ENCODE results near the gene LOC101059915.

The LOC101059915 gene

DNA sequence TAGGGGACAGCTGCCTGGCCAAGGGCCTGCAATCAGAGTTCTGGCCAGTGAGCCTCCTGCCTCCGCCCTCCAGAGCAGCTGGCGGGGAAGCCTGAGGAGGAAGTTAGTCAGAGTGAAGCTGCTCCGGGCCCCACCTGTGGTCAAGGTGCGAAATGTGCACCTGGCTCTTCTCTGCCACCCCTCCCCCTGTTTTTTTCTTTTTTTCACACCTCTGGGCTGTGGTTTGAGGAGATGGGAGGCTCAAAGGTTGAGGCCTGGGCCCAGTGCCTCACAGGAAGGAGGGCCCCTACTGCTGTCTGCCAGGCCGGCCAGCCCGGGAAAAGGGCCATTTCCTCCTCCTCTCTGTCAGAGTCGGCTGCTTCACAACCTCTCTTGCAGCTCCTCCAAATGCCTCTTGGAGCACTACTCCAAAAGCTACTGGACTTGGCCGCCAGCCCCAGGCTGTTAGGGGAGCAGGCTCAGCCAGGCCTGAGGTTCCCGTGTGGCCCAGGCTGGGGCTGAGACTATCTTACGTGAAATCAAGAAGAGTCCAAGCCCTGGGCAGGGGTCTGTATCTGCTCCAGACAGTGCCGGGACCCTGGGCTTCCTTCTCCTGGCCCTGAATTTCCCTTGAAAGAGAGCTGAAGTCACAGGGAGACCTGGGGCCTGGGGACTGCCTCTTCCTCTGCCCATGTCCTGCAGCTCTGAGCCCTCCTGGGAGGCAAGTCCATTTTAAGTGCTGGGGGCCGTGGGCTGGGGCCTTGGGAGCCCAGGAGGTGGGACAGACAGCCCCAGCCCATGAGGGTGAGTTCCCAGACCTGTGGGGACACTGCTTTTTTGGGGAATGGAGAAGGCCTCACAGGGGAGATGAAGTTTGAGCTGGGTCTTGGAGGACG, 44.5 kb upstream of the LOC101059915 start:
- H3K9ac ChIP-seq, result no peak overlapping the region
- H3K27me3 ChIP-seq (ENCODE audit: control insufficient read depth, insufficient read depth, low read length), result no peaks in the 10 kb centered on the region
- peak overlapping the region; percentile 57 for H2AFZ ChIP-seq
- H3K36me3 ChIP-seq (ENCODE audit: control insufficient read depth, insufficient read depth, low read length), result no peaks in the 10 kb centered on the region
- H3K79me2 ChIP-seq, result no peaks in the 10 kb centered on the region
- H3K4me1 ChIP-seq, result no peaks in the 10 kb centered on the region
- no peak overlapping the region for H3K4me2 ChIP-seq (ENCODE audit: low read length)
- TF ChIP-seq, protein P1, sequence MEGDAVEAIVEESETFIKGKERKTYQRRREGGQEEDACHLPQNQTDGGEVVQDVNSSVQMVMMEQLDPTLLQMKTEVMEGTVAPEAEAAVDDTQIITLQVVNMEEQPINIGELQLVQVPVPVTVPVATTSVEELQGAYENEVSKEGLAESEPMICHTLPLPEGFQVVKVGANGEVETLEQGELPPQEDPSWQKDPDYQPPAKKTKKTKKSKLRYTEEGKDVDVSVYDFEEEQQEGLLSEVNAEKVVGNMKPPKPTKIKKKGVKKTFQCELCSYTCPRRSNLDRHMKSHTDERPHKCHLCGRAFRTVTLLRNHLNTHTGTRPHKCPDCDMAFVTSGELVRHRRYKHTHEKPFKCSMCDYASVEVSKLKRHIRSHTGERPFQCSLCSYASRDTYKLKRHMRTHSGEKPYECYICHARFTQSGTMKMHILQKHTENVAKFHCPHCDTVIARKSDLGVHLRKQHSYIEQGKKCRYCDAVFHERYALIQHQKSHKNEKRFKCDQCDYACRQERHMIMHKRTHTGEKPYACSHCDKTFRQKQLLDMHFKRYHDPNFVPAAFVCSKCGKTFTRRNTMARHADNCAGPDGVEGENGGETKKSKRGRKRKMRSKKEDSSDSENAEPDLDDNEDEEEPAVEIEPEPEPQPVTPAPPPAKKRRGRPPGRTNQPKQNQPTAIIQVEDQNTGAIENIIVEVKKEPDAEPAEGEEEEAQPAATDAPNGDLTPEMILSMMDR (IDR thresholded peaks at IDR 0.05), result no peak
- peak overlapping the region; percentile 16 for H3K27ac ChIP-seq
- H3K4me3 ChIP-seq (ENCODE audit: low read depth, low read length), result no peak overlapping the region
- no peaks in the 10 kb centered on the region for H3K9me3 ChIP-seq (ENCODE audit: control insufficient read depth, low read length)

DNA sequence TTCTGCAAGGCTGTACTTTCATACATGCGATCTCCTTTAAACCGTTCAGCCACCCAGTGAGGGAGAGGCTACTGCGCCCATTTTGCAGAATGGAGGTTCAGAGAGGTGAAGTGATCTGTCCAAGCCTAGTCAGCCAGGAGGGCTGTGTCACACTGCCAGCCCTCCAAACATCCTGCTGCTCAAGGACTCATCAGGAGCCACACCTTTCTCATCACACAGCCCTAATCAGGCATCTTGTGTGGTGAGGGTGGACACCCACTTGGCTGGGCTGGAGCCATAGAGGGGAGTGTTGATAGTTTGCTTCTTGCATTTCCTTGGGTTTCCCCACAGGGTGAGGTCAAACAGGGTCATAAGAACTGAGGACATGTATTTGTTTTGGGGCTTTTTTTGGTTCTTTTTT, 43.6 kb upstream of the LOC101059915 start:
- Histone ChIP-seq H3K4me1 (no peaks in the 10 kb centered on the region), H3K27ac (no peak overlapping the region), H3K79me2 (no peaks in the 10 kb centered on the region), H2AFZ (no peak overlapping the region), H3K9me3 (ENCODE audit: control insufficient read depth, low read length) (no peaks in the 10 kb centered on the region), H3K9ac (no peak overlapping the region), H3K27me3 (ENCODE audit: control insufficient read depth, insufficient read depth, low read length) (no peaks in the 10 kb centered on the region), H3K4me2 (ENCODE audit: low read length) (no peak overlapping the region), H3K4me3 (ENCODE audit: low read depth, low read length) (no peak overlapping the region), H3K36me3 (ENCODE audit: control insufficient read depth, insufficient read depth, low read length) (no peaks in the 10 kb centered on the region)
- TF ChIP-seq, protein P1 (IDR thresholded peaks at IDR 0.05), result no peak

DNA sequence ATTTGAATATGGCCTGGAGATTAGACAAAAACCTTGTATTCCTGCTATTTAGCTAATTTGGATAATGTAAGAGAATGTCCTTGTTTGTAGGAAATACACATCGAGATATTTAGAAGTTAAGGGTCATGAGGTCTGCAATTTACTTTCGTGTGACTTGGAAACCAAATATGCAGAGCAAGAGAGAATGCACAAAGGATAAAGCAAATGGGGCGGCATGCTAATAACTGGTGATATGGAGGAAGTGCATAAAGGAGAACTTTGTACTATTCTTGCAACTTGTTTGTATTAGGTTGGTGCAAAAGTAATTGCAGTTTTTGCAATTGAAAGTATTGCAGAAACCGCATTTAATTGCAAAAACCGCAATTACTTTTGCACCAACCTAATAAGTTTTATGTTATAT, 41.9 kb upstream of the LOC101059915 start:
- TF ChIP-seq, protein P1 (IDR thresholded peaks at IDR 0.05), result no peak
- Histone ChIP-seq H3K27ac (no peak overlapping the region), H3K36me3 (ENCODE audit: control insufficient read depth, insufficient read depth, low read length) (no peaks in the 10 kb centered on the region), H3K4me2 (ENCODE audit: low read length) (no peak overlapping the region), H3K9me3 (ENCODE audit: control insufficient read depth, low read length) (no peaks in the 10 kb centered on the region), H3K9ac (no peak overlapping the region), H3K4me1 (no peaks in the 10 kb centered on the region), H3K27me3 (ENCODE audit: control insufficient read depth, insufficient read depth, low read length) (no peaks in the 10 kb centered on the region), H2AFZ (no peak overlapping the region), H3K79me2 (no peaks in the 10 kb centered on the region), H3K4me3 (ENCODE audit: low read depth, low read length) (no peak overlapping the region)

DNA sequence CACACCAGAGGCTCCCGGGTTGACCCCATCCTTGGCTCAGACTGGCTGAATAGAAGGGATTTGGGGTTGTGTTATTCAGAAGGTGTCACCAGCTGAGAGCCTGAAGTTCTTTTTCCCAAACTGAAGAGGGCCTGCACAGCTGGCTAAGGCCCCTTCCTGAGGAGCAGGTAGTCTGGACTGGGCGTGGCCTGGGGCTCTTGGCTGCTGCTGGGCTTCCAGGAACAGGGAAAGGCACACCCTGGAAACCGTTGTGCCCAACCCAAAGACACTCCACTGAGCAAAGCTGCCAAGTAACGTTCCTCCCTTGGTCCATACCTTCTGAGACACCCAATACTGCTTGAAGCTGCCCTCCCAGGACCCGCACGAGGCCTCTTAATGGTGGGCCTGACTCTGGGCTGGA, 40.8 kb upstream of the LOC101059915 start:
- TF ChIP-seq, protein P1 (IDR thresholded peaks at IDR 0.05), result no peak
- Histone ChIP-seq H3K27ac (no peak overlapping the region), H3K9me3 (ENCODE audit: control insufficient read depth, low read length) (no peaks in the 10 kb centered on the region), H3K36me3 (ENCODE audit: control insufficient read depth, insufficient read depth, low read length) (no peaks in the 10 kb centered on the region), H3K79me2 (no peaks in the 10 kb centered on the region), H3K27me3 (ENCODE audit: control insufficient read depth, insufficient read depth, low read length) (no peaks in the 10 kb centered on the region), H2AFZ (no peak overlapping the region), H3K4me2 (ENCODE audit: low read length) (no peak overlapping the region), H3K9ac (no peak overlapping the region), H3K4me3 (ENCODE audit: low read depth, low read length) (no peak overlapping the region), H3K4me1 (no peaks in the 10 kb centered on the region)
